CD4-positive, alpha-beta T cell treated with Interleukin-21 for 1 hour (primary cell): Measurements from ENCODE around the gene TBX10.
"Not testable (repeated sequence)": the region's sequence is repeated elsewhere in the genome, so short reads cannot be mapped to it uniquely, and the experiment has no call there.

ENCODE experiments used
- DNase-seq: peaks from one replicate; pipeline ENCODE4 v3.0.0-alpha.2; 2020

The TBX10 gene

DNA sequence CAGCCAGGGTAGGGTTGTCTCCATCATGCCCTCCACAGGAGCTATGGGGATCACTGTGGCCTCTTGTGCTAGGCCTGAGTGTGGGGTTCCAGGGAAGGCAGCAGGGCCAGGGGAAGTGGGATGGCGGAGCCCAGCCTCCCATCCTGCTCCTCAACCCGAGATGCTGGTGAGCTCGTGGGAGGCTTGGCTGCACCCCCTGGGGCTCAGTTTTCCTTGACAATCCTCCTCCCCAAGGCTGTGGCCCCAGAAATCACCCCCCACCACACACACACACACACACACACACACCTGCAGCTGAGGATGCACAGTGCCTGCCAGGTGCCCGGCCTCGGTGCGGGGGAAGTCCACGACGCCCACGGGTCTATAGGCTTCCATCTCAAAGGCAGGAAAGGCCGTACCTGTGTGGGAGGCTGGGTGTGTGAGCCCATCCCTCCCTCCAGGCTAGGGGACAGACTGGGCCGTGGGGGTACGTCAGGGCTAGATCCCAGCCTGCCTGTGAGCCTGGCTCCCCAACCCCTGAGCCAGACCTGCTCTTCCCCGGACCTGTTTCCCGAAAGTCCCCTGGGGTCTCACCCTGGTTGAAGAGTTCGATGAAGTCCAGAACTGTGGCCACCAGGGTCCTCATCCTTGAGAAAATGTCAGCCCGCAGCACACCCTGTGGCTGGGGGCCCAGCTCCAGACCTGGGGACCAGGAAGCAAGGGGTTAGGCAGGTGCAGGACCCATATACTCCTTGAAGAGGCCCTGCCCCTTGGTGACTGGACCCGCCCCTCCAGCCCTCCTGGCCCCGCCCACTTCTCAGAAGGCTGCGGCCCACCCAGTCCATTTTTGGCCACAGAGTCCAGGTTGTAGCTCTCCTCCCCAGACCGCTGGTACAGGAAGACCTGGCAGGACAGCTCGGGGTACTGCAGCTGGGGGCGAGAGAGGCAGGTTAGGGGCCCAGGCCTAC, 5.2 kb upstream of the TBX10 start:
- no peak for DNase-seq

DNA sequence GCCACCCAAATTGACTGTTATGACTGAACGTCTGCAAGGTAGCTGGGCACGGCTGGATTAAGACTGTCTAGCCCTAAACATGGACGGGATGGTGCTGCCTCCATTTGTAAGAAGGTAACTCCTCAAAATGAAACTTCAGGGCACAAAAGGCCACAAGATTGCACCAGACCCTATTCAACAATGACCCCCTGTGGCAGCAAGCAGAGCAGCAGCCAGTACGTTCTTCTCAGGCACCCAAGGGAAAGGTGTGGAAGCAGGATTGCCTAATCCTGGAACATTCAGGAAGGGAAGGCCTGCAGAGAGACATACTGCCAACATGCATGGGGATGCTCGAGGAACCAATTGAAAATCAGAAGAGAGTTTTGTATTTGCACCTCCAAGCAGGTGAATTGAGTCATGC, 4.5 kb upstream of the TBX10 start:
- no peak for DNase-seq

DNA sequence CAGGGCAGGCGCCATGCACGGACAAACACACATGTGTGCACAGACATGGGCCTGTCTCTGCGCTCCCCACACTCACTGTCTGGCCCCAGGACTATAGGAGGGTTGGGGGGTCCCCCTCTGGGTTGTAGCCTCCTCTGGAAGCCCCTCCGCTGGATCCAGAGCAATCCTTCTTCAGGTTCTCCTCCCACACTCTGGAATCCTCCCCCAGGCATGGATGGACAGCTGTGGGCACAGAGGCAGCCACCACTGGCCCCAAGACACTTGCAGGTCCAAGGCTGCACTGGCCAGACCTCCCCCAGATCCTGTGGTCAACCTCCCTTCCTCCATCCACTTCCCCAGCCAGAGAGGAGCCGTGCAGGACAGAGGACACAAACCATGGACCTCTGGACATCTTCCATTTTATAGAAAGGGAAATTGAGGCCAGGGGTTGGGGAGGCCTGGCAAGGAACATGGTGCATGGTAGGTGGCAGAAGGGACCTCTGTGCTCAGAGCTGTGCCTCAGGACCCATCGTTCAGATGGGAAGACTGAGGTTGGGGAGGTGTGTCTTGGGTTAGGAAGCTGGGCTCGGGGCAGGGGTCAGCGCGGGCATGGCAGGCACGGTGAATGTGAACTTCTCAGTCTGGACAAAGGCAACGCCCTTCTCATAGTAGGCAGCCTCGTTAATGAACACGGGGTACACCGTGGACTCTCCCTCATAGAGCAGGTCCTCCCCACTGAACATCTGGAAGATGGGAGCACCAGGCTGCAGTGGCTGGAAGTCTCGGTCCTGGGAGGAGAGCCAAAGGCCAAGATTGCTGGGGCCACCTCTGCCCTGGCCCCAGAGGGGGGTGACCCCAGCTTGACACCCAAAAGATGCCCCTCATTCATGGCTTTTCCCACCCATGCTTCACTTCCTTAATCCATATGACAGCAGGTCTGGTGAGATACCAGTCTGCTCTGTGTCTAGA, 2.9 kb upstream of the TBX10 start:
- DNase-seq: no peak

DNA sequence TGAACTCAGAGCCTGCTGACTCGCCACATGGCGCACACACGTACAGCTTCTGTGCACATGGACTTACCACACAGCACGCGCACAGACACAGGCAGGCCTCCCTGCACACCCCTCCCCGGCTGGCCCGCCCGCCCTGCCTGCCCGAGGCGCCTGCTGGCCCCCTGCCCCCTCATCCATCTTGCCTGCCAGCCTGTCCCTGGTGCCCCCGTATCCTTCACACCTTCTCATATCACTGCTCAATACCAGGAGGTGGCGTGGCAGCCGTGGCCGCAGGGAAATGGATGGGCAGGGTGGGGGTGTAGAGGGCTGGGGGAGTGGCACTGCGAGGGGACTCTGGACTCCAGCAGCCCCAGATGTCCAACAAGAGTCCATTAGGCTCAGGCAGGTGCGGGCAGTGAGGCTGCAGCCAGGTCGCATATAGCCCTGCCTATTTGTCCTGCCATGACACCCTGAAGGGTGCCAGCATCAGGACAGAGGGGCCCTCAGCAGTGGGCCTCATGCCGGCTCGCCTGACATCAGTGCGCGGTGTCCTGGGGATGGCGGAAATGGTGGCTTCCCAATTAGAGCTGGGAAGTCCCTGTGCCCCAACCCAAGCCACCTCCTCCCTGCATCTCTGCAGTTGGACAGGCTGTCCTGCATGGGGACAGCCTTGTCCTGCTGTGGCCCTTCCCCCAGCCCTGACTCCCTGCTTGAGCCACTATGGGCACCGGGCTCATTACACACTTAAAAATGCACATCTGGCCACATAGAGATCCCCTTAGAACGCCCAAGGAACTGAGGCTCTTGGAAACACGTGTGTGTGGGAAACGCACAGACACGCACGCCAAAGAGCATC, 2.0 kb upstream of the TBX10 start:
- DNase-seq: no peak

DNA sequence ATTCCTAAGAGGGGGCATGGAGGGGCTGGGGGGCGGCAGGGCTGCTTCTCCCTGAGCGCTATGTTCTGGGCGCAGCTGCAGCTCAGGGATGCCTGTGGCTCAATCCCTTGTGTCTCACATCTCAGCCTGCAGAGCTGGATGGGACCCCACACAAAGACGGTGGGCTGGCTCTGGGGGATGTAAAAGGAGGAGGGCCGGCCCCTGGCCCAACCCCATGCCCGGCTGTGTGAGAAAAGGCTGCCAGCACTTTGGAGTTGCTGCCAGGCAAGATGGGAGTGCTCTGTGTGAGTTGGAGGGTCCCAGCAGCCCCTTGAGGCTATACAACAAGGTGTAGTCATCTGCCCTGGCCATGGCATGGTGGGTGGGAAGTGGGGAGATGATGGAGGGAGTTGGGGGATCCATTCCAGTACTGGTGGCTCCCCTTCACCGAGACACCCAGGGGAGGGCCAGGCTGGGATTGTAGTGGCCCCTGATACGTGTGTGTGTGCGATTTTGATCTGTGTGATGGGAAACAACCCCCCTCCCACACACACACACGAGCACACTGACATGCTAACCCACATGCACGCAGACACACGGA, 1.3 kb upstream of the TBX10 start:
- no peak for DNase-seq

DNA sequence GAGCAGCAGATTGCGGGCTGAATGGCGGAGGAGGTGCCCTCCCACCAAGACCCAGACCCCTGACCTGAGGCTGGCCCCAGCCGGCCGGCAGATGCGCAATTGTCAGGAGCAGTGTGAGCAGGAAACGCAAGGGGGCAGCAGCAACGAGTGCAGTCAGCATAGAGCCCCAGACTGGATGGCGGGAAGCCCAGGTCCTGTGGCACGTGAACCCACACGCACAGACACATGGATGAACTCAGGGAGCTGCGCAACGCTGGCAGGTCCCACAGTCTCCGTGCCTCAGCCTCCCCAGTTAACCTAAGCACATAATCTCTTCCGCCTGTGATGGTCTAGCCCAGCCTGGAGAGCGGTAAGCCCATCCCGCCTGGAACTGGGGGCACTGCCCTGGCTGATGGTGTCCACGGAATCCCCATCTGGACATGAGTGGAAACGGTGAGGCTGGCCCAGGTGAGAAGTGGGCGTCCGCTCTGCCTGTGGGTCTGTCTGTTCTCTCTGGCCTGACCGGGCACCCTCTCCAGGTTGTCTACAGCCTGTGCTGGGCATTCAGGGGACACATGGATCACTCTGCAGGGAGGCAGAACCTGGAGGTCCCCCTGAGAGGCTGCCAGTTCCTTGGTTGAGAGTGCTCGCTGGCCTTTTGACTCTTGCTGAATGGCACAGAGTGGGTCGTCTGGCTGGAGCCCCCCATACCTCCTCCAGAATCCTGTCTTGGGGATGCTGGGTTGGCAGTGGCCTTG, 626 bp upstream of the TBX10 start:
- peak; percentile 68 for DNase-seq

DNA sequence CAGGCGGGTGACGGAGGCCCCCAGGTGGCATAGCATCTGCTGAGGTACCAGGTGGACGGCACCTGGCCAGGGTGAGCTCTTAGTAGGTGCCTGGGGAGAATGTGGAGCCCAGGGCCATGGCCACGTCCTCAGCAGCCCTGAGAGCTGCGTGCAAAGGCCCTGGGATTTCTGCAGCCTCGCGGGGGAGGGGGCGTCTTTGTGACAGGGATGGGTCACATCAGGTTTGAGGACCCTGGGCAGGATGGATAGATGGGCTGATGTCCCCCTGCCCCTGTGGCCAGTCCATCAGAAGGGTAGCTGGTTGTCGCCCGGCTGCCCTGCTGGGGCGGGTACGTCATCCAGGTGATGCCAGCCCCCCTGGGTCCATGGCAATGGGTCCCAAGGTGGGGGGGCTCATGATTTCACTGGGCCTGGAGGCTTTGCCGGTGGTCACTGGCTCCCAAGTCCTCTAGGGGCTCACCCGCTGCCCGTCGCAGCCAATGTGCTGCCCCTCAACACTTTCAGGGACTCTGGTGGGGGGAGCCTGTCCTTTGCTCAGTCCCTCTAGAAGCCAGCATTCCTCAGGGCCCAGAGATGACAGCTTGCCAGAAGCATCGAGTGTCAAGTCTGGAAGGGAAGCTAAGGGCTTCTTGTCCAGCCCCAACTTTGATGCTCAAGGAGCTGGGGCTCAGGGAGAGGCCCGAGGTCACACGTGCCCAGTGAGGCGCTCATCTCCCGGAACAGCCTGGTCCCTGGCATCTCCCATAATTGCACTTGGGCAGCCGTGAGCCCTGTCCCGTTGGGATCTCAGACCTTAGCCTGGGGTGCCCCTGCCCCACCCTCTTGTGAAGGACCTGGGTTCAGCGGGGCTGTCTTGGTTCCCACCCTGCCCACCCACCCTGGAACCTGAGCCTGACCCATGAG, 777 bp downstream of the TBX10 start:
- no peak for DNase-seq

DNA sequence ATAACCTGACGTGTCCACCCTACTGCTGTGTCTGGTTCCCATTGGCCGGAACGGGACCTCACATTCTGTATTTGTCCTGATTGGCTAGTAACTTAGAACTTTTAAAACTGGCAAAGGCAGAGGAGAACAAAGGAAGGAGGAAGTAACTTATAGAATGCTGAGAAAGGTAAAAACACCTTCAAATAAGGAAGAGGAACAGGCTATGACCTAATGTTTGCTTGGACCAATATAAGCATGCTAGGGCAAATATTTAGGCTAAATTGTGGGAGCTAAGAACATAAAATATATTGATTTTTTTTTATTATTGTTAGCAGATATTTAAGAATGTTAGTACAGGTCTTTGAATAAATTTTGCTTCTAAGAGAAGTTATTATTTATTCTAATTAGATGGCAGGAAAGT, 2.1 kb downstream of the TBX10 start:
- DNase-seq: not testable (repeated sequence)

DNA sequence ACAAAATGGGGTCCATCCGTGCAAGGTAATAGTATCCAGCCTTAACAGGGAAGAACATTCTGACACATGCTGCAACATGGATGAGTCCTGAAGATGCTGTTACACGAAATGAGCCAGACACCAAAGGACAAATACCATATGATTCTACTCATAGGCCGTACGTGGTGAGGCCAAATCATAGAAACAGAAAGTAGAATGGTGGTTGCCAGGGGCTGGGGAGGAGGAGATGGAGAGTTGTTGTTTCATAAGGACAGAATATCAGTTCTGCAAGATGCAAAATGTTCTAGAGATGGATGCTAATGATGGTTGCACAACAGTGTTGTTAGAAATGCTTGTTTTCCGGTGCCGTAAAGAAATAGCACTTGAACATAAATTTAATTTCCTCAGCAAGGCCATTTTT, 2.6 kb downstream of the TBX10 start:
- DNase-seq: no peak

DNA sequence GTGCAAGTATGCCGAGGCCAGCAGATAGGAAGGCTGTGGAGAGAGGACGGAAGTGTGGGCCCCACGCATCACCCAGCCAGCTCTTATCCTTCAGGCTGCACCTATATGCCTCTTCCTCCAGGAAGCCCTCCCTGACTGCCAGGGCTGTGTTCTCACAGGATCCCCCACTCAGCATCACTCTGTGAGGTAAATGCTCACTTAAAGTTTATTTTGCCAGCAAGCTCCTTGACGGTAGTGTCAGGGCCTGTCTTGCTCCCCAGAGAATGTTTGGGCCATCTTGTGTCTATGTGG, 4.4 kb downstream of the TBX10 start:
- no peak for DNase-seq

DNA sequence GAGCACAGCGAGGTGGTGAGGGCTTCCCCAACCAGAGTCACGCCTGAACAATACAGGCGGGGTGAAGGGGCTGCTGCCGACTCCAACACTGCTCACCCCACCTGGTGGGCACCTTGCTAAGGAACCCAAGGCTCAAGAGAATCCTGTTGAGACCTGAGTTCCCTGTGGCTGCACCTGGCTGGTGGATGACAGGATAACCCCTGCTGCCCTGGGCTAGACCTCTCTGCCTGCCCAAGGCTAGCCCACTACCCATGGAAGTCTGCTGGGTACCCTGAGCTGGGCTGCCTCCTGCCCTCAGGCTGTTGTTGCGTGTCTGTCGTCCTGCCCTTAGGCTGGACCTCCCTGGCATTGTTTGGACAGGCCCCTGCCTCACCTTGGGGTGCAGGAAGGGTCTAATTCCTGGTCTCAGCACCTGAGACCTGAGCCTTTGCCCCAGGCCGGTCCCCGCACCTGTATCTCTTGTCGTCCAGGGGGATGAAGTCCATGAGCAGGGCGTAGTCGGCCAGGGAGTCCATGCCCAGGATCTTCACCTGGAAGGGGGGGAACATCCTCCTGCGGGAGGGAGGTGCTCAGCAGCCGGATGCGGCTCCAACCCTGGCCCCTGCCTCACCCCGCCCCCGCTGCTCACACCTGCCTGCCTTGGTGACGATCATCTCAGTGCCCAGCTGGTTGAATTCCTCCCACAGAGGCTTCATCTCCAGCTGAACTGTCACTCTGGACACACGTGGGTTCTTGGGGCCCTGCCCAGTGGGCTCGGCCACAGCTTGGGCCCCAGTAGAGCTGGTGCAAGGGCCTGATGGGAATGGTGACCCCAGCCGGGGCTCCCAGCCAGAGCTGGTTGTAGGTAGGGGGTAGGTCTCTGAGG, 5.0 kb downstream of the TBX10 start:
- no peak for DNase-seq

DNA sequence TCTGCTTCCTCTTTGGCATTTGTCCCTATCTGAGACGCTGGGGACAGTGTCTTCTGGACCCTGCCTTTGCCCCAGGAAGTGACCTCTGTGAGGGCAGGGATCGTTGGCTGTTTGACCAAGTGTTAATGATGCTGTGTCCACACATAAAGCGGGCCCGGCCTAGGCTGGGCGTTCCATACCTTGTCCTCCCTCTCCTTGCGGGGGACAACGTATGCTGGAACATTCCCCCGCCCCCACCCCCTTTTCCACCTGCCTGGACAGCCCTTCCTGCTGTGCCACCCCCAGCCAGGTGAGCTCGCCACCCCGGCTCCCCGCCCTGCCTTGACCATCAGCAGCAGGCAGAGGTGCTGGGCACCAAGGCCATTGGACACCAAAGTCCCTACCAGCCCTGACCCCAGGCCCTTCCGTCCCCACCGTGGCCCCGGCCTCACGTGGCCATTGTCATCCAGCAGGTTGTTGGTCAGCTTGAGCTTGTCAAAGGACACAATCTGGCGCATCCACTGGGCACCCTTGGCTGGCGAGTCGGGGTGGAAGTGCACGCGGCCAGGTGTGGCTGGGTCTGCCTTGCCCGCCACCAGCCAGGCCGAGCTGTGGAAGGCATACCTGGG, 5.7 kb downstream of the TBX10 start:
- DNase-seq: no peak

DNA sequence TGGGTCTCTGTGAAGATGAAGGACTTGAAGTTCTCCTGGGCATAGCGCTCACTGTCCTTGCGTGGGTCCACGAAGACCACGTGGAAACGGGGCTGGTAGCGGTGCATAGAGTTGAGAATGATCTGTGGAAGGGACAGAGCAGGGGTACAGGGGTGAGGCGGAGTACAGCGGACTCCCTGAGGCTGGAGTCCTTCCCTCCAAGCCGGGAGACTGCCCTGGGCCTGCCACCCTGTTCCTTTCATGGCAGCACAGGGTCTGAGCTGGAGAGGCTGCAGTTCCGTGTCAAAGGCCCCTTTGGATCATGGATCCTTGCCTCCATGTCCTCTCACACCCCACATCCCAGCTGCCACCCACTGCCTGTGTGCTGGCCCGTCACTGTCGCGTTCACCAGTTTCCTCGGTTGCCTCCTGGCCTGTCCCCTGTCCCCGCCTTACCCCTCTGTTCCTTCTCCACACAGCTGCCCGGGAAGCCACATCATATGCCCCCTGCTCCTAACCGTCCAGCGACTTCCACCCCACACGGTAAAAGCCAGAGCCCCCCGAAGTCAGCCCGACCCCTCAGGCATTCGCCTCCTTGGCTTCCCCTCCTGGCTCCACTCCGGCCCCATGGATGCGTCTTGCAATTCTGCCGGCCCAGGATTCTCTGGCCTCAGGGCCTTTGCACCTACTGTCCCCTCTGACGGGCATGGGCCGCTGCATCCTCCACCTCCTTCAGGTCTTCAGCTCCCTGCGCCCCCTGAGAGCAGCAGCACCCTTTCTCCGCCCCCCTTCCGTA, 6.4 kb downstream of the TBX10 start:
- DNase-seq: no peak

DNA sequence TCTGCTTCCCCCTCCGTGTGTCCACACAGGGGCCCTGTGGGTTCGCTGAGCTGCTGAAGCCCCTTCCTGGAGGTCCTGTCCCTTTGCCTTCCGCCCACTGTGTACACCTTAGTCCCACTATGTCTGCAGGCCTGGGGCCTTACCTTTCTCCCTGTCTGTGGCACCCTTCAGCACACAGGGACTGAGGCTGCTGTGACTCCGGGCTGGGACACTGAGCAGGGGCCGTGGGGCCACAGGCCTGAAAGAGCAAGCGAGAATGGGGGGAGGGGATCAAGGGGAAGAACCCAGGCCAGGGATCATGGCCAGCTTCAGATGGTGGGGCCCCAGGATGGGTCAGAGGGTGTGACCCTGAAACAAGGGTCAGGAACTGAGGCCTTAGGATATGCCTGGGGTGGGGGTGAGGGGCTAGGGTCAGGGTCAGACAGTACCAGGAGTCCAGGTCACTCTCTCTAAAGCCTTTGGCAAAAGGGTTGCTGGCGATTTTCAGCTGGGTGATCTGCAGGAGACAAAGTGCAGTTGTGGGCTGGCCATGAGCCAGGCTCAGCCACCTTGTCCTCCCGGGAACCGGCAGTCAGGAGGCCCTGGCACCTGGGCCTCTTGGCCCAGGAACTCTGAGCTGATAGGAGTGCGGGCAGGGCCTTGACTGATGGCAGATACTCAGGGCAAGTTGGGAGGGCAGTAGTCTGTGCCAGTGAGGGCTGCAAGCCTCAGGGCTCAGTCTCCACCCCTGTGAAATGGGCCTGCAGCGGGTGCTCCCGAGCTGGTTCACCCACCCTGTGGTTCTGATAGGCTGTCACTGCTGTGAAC, 7.2 kb downstream of the TBX10 start:
- no peak for DNase-seq

DNA sequence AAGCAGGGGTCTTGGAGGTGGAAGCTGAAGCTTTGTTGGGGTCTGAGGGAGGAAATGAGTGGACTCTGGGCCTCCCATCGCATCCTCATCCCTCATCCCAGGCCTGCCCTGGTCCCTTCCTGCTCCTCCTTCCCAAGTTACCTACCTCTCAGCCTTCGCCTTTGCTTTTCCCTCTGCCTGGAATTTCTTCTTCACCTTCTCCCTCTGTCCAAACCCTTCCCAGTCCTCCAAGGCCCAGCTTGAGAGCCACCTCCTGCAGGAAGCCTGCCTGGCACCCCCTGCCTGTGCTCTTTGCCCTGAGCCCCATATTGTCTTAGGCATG, 7.7 kb downstream of the TBX10 start:
- no peak for DNase-seq

DNA sequence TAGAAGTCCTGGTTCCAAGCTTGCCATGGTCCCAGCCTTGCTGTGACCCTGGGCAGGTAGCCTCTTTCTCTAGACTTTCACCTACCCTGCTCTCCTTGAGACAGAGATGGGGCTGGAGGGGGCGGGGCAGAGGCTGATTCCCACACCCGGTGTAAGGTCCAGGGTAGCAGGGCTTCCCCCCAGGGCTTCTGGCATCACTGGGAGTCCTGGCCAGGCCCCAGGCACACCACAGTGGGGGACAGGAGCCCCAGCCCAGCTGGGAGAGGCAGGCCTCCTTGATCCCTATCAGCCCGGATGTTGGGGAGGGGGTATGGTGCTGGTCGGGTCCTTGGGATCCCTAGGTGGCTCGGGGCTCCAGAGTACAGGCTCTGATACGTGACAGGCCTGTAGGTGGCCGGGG, 8.2 kb downstream of the TBX10 start:
- no peak for DNase-seq

DNA sequence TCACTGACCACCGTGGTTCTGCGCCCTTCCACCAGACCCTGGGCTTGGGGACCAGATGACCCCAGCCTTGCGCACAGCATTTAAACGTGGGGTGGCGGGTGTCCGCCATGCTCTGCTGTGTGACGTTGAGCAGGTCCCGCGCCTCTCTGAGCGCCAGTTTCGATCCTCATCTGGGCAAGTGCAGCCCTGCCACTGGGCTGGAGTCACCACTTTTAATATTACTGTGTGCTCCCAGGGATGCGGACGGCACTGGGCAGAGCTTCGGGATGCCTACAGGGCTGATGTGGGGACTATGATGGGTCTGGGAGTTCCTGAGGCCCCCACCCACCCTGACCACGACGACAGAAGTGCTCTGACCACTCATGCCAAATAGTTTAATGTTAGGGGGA, 8.6 kb downstream of the TBX10 start:
- DNase-seq: no peak
